Measurements from ENCODE around the gene PLXNA4.

PLXNA4 gene

GRCh38 chr7:132361146-132361545, 215.1 kb downstream of the PLXNA4 start:
- no peaks in the 10 kb centered on the region for H3K27me3 ChIP-seq (ENCODE audit: insufficient read depth, poor library complexity, severe bottlenecking)
- DNase-seq (ENCODE audit: low read depth in 1 of 2, low spot score in 1 of 2) = no peak

GRCh38 chr7:132359743-132360142, 216.5 kb downstream of the PLXNA4 start:
- DNase-seq (ENCODE audit: low read depth in 1 of 2, low spot score in 1 of 2) = no peak
- H3K27me3 ChIP-seq (ENCODE audit: insufficient read depth, poor library complexity, severe bottlenecking) = no peaks in the 10 kb centered on the region
- TF ChIP-seq CTCF (IDR thresholded peaks at IDR 0.05; ENCODE audit: insufficient read depth, low read length) (no peak), SPI1 (IDR thresholded peaks at IDR 0.05; ENCODE audit: borderline replicate concordance, low read depth) (no peak), POLR2AphosphoS5 (IDR thresholded peaks at IDR 0.05; ENCODE audit: low read depth) (no peak), GABPA (IDR thresholded peaks at IDR 0.05; ENCODE audit: low read depth) (no peak), REST (IDR thresholded peaks at IDR 0.05; ENCODE audit: insufficient replicate concordance, low read depth) (no peak)

More at GRCh38 chr7:132361146-132361545, 215.1 kb downstream of the PLXNA4 start:
- Histone ChIP-seq H3K27ac (replicated peaks) (no peak overlapping the region), H3K4me3 (replicated peaks; ENCODE audit: insufficient read depth, low read length) (no peak overlapping the region)
- no peak for TF ChIP-seq REST (IDR thresholded peaks at IDR 0.05; ENCODE audit: insufficient replicate concordance, low read depth)
- TF ChIP-seq SPI1 (IDR thresholded peaks at IDR 0.05; ENCODE audit: borderline replicate concordance, low read depth) = no peak
- no peak for TF ChIP-seq POLR2AphosphoS5 (IDR thresholded peaks at IDR 0.05; ENCODE audit: low read depth)
- no peak for TF ChIP-seq GABPA (IDR thresholded peaks at IDR 0.05; ENCODE audit: low read depth)
- no peak for TF ChIP-seq CTCF (IDR thresholded peaks at IDR 0.05; ENCODE audit: insufficient read depth, low read length)

GRCh38 chr7:132355048-132355447, 221.2 kb downstream of the PLXNA4 start:
- TF ChIP-seq GABPA (IDR thresholded peaks at IDR 0.05; ENCODE audit: low read depth) (no peak), REST (IDR thresholded peaks at IDR 0.05; ENCODE audit: insufficient replicate concordance, low read depth) (no peak), POLR2AphosphoS5 (IDR thresholded peaks at IDR 0.05; ENCODE audit: low read depth) (no peak), SPI1 (IDR thresholded peaks at IDR 0.05; ENCODE audit: borderline replicate concordance, low read depth) (no peak), CTCF (IDR thresholded peaks at IDR 0.05; ENCODE audit: insufficient read depth, low read length) (no peak)
- no peak for DNase-seq (ENCODE audit: low read depth in 1 of 2, low spot score in 1 of 2)
- Histone ChIP-seq H3K27me3 (ENCODE audit: insufficient read depth, poor library complexity, severe bottlenecking) (no peaks in the 10 kb centered on the region), H3K27ac (replicated peaks) (no peak overlapping the region), H3K4me3 (replicated peaks; ENCODE audit: insufficient read depth, low read length) (no peak overlapping the region)

More at GRCh38 chr7:132359743-132360142, 216.5 kb downstream of the PLXNA4 start:
- no peak overlapping the region for H3K4me3 ChIP-seq (replicated peaks; ENCODE audit: insufficient read depth, low read length)
- no peak overlapping the region for H3K27ac ChIP-seq (replicated peaks)
